GM12875 (cell line): ENCODE results near the gene BTBD6.

Source experiments
- H3K4me3 ChIP-seq: one replicate; pipeline ENCODE4 v1.5.1; 2011; ENCODE audit warnings: low read depth, low read length, control low read depth
- CTCF ChIP-seq: IDR thresholded peaks from 2 replicates; pipeline ENCODE4 v1.5.1; 2011; ENCODE audit warnings: low read depth, mild to moderate bottlenecking, control low read depth, inconsistent platforms, low read length, moderate library complexity, borderline replicate concordance; ENCODE audit not compliant: insufficient read depth

The BTBD6 gene

GRCh38 chr14:105253329-105253682, 5.0 kb downstream of the BTBD6 start:
- no peak for TF ChIP-seq CTCF

GRCh38 chr14:105255021-105255507, 6.7 kb downstream of the BTBD6 start:
- TF ChIP-seq CTCF, result no peak
- H3K4me3 ChIP-seq, result no peak overlapping the region

More at GRCh38 chr14:105253329-105253682, 5.0 kb downstream of the BTBD6 start:
- no peak overlapping the region for H3K4me3 ChIP-seq

- no peak overlapping the region for H3K4me3 ChIP-seq
- TF ChIP-seq CTCF, result no peak
Measured at GRCh38 chr14:105256292-105256960, 8.1 kb downstream of the BTBD6 start.

GRCh38 chr14:105257464-105257863, 9.1 kb downstream of the BTBD6 start:
- TF ChIP-seq CTCF, result no peak
- H3K4me3 ChIP-seq, result no peak overlapping the region

- TF ChIP-seq CTCF, result no peak
- H3K4me3 ChIP-seq, result no peak overlapping the region
Measured at GRCh38 chr14:105258846-105259245, 10.5 kb downstream of the BTBD6 start.

- no peak overlapping the region for H3K4me3 ChIP-seq
- no peak for TF ChIP-seq CTCF
Measured at GRCh38 chr14:105260959-105261358, 12.6 kb downstream of the BTBD6 start.

GRCh38 chr14:105261781-105262180, 13.4 kb downstream of the BTBD6 start:
- H3K4me3 ChIP-seq, result no peak overlapping the region
- TF ChIP-seq CTCF, result no peak
